GM18873 (cell line): Measurements from ENCODE around the gene PPM1E.
"Not testable (repeated sequence)": the region's sequence is repeated elsewhere in the genome, so short reads cannot be mapped to it uniquely, and the experiment has no call there.

ENCODE experiments used
- ATAC-seq: cut with Tn5 transposase; IDR thresholded peaks from one replicate; pipeline ENCODE4 v1.9.1; 2021; ENCODE audit warnings: mild to moderate bottlenecking, moderate library complexity, moderate number of reproducible peaks; ENCODE audit not compliant: unreplicated experiment, low FRiP score

Gene PPM1E

GRCh38 chr17:58920773-58921172, 165.1 kb downstream of the PPM1E start:
- no peak for ATAC-seq

GRCh38 chr17:58932956-58933355, 177.3 kb downstream of the PPM1E start:
- no peak for ATAC-seq

- ATAC-seq: no peak
Observed at GRCh38 chr17:58936295-58936694, 180.6 kb downstream of the PPM1E start.

GRCh38 chr17:58944166-58944565, 188.5 kb downstream of the PPM1E start:
- ATAC-seq: no peak

- ATAC-seq: no peak
Observed at GRCh38 chr17:58947411-58947810, 191.8 kb downstream of the PPM1E start.

GRCh38 chr17:58947824-58948223, 192.2 kb downstream of the PPM1E start:
- ATAC-seq: no peak

- ATAC-seq: not testable (repeated sequence)
Observed at GRCh38 chr17:58954358-58954757, 198.7 kb downstream of the PPM1E start.

GRCh38 chr17:58956997-58957724, 201.5 kb downstream of the PPM1E start:
- ATAC-seq: no peak

- not testable (repeated sequence) for ATAC-seq
Observed at GRCh38 chr17:58957725-58958073, 202.0 kb downstream of the PPM1E start.

- ATAC-seq: no peak
Observed at GRCh38 chr17:58960068-58960467, 204.4 kb downstream of the PPM1E start.

- ATAC-seq: no peak
Observed at GRCh38 chr17:58965221-58965620, 209.6 kb downstream of the PPM1E start.

- ATAC-seq: no peak
Observed at GRCh38 chr17:58966208-58966607, 210.6 kb downstream of the PPM1E start.

- no peak for ATAC-seq
Observed at GRCh38 chr17:58968426-58969061, 212.9 kb downstream of the PPM1E start.

- no peak for ATAC-seq
Observed at GRCh38 chr17:58969156-58969555, 213.5 kb downstream of the PPM1E start.

GRCh38 chr17:58969612-58970011, 214.0 kb downstream of the PPM1E start:
- ATAC-seq: no peak

- ATAC-seq: no peak
Observed at GRCh38 chr17:58970609-58971450, 215.2 kb downstream of the PPM1E start.

- ATAC-seq: no peak
Observed at GRCh38 chr17:58974354-58974753, 218.7 kb downstream of the PPM1E start.

- ATAC-seq: no peak
Observed at GRCh38 chr17:58976541-58976940, 220.9 kb downstream of the PPM1E start.

- no peak for ATAC-seq
Observed at GRCh38 chr17:58980706-58981481, 225.2 kb downstream of the PPM1E start.

GRCh38 chr17:58982626-58983025, 227.0 kb downstream of the PPM1E start:
- no peak for ATAC-seq

GRCh38 chr17:58985367-58985766, 229.7 kb downstream of the PPM1E start:
- no peak for ATAC-seq
